Measurements from ENCODE around the gene IL1RAPL1. TPM values are rescaled to one million over a fixed set of nuclear protein-coding genes. Genes with fewer than 3 reads are reported as not detected.

Gene IL1RAPL1
- total RNA-seq, 1 donor from 2014 or later = 2.7 TPM

DNA sequence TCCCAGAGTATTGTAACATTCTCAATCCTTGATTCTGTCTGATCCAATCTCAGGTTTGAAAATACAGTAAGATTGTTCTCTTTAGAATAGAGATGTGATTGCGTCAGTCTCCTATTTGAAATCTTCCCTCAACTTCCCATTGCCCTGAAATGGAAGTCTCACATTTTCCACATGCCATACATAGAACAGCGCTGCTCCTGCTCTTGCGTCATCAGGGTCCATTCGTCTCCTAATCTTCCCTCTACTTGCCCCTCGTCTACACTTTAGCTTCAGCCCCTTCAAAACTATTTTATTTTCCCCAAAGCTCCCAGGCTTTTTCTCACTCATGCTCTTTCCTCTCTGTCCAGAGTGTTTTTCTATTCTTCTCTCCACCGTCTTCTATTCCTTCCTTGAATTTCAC is 1326.4 kb downstream of the IL1RAPL1 start:
- Mint-ChIP-seq H3K4me1 (no peaks in the 10 kb centered on the region), H3K36me3 (ENCODE audit: low read depth) (no peaks in the 10 kb centered on the region), H3K27ac (ENCODE audit: unreplicated experiment) (peak overlapping the region; percentile 15), H3K9me3 (peaks cover 3% of the 10 kb centered on the region), H3K4me3 (no peak overlapping the region), H3K27me3 (ENCODE audit: low read depth) (no peaks in the 10 kb centered on the region)
- no peak for DNase-seq (ENCODE audit: low read depth, low spot score)
- TF ChIP-seq, protein P1, sequence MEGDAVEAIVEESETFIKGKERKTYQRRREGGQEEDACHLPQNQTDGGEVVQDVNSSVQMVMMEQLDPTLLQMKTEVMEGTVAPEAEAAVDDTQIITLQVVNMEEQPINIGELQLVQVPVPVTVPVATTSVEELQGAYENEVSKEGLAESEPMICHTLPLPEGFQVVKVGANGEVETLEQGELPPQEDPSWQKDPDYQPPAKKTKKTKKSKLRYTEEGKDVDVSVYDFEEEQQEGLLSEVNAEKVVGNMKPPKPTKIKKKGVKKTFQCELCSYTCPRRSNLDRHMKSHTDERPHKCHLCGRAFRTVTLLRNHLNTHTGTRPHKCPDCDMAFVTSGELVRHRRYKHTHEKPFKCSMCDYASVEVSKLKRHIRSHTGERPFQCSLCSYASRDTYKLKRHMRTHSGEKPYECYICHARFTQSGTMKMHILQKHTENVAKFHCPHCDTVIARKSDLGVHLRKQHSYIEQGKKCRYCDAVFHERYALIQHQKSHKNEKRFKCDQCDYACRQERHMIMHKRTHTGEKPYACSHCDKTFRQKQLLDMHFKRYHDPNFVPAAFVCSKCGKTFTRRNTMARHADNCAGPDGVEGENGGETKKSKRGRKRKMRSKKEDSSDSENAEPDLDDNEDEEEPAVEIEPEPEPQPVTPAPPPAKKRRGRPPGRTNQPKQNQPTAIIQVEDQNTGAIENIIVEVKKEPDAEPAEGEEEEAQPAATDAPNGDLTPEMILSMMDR (conservative IDR thresholded peaks at IDR 0.05) = no peak

DNA sequence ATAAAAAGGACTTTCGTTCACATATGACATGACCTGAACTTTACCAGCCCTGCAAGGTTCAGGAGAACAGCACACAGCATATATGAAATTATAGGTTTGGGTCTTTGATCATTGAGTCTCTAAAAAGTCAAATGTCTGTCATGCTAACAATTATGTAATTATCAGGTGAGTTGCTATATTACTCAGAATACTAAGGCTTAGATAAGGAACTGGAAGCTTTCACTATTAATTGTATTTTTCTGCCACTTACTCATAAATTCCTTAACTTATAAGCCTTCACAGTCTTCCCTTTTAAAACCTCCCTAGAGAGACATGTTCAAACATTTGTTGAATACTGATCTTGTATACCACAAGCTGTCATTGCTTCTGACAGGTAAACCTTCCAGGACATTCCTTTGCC is 1335.4 kb downstream of the IL1RAPL1 start:
- H3K4me1 Mint-ChIP-seq = no peaks in the 10 kb centered on the region
- peaks cover 2% of the 10 kb centered on the region for H3K9me3 Mint-ChIP-seq
- TF ChIP-seq, protein P1 (conservative IDR thresholded peaks at IDR 0.05) = no peak
- H3K27me3 Mint-ChIP-seq (ENCODE audit: low read depth) = no peaks in the 10 kb centered on the region
- H3K36me3 Mint-ChIP-seq (ENCODE audit: low read depth) = no peaks in the 10 kb centered on the region
- H3K27ac Mint-ChIP-seq (ENCODE audit: unreplicated experiment) = no peak overlapping the region
- DNase-seq (ENCODE audit: low read depth, low spot score) = no peak
- H3K4me3 Mint-ChIP-seq = no peak overlapping the region

DNA sequence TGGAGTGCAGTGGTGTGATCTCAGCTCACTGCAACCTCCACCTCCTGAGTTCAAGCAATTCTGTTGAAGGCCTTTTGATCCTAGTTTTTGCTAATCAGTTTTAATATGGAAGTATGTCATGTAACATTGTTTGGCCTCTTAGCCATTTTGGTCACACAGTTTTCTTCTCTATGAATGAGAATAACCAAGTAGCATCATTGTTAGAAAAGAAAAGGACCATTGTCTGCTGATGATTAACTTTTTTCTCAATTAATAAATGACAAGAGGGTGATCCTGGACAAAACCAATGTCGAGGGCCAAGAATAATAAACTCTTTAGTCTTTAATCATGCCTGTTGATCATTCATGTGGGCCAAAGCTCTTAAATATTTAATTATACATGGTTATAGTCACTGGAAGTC is 1338.8 kb downstream of the IL1RAPL1 start:
- Mint-ChIP-seq H3K27ac (ENCODE audit: unreplicated experiment) (no peak overlapping the region), H3K9me3 (peaks cover 2% of the 10 kb centered on the region), H3K27me3 (ENCODE audit: low read depth) (no peaks in the 10 kb centered on the region), H3K4me3 (no peak overlapping the region), H3K36me3 (ENCODE audit: low read depth) (no peaks in the 10 kb centered on the region), H3K4me1 (no peaks in the 10 kb centered on the region)
- TF ChIP-seq, protein P1 (conservative IDR thresholded peaks at IDR 0.05) = no peak
- DNase-seq (ENCODE audit: low read depth, low spot score) = no peak

DNA sequence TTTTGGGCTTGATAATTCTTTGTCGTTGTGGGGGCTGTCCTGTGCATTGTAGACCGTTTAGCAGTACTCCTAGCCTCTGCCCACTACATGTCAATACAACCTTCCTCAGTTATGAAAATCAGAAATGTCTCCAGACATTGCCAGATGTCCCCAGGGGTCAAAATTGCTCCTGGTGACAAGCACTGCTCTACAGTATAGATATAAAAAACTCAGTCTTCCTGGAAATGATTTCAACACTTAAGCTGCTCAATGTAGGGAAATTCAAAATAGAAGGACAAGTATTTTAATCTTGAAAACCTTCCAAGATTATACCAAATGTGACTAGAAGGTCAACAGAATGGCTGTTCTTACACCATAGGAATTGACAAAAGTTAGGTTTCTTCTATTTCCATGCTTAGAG is 1339.4 kb downstream of the IL1RAPL1 start:
- Mint-ChIP-seq H3K27ac (ENCODE audit: unreplicated experiment) (no peak overlapping the region), H3K9me3 (peaks cover 2% of the 10 kb centered on the region), H3K4me3 (no peak overlapping the region), H3K4me1 (no peaks in the 10 kb centered on the region), H3K27me3 (ENCODE audit: low read depth) (no peaks in the 10 kb centered on the region), H3K36me3 (ENCODE audit: low read depth) (no peaks in the 10 kb centered on the region)
- no peak for DNase-seq (ENCODE audit: low read depth, low spot score)
- TF ChIP-seq, protein P1 (conservative IDR thresholded peaks at IDR 0.05) = no peak

DNA sequence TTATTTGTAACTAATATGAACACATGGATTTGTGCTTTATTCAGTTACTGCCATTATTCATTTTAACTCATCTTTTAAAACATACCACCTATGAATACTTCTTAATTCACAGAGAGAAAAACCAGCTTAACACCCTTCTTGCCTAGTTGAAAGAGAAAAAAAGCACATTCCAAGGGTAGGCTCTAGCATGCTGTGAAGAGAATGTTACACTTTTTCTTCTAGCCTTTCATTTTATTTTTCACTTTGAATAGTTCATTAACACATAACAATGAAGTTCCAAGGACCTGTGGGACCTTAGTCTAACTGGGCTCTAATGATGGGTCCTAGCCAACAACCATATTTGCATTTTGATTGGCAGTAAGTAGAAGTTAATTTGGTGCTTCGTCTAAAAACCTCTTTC is 1348.2 kb downstream of the IL1RAPL1 start:
- H3K36me3 Mint-ChIP-seq (ENCODE audit: low read depth) = no peaks in the 10 kb centered on the region
- no peak for DNase-seq (ENCODE audit: low read depth, low spot score)
- H3K27me3 Mint-ChIP-seq (ENCODE audit: low read depth) = no peaks in the 10 kb centered on the region
- H3K27ac Mint-ChIP-seq (ENCODE audit: unreplicated experiment) = no peak overlapping the region
- peaks cover 9% of the 10 kb centered on the region for H3K4me1 Mint-ChIP-seq
- no peaks in the 10 kb centered on the region for H3K9me3 Mint-ChIP-seq
- H3K4me3 Mint-ChIP-seq = no peak overlapping the region
- TF ChIP-seq, protein P1 (conservative IDR thresholded peaks at IDR 0.05) = no peak

DNA sequence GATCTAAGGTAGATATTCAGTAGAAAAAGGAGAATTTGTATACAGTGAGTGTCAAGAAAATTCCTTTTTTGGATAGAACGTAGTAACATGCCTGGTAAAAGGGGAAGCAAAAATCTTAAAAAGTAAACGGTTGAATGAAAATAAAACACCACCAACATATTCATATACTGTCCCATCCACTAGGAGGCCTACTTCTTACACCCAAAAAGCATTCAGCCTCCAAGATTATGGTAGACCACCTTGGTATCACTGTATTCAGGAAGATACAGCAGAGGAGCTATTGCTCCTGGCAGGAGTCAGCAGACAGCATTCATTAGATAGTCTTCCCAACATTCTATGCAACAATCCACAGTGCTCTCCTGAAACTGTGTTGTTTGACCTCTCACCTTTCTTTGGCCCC is 1353.5 kb downstream of the IL1RAPL1 start:
- Mint-ChIP-seq H3K4me1 (peaks cover 16% of the 10 kb centered on the region), H3K4me3 (no peak overlapping the region), H3K27ac (ENCODE audit: unreplicated experiment) (no peak overlapping the region), H3K36me3 (ENCODE audit: low read depth) (no peaks in the 10 kb centered on the region), H3K9me3 (no peaks in the 10 kb centered on the region), H3K27me3 (ENCODE audit: low read depth) (no peaks in the 10 kb centered on the region)
- TF ChIP-seq, protein P1 (conservative IDR thresholded peaks at IDR 0.05) = no peak
- DNase-seq (ENCODE audit: low read depth, low spot score) = no peak
